HEK293 (cell line): ENCODE results near the gene SLF2.

Experiments used
- CTCF ChIP-seq: fragments of 450-650 bp; formaldehyde crosslinking; IDR thresholded peaks from 2 replicates; pipeline ENCODE4 v1.5.1; 2016; ENCODE audit warnings: missing biosample characterization, missing genetic modification characterization
- KLF1 ChIP-seq: fragments of 450-650 bp; formaldehyde crosslinking; IDR thresholded peaks from 2 replicates; pipeline ENCODE4 v1.5.1; 2016; ENCODE audit warnings: missing biosample characterization, missing genetic modification characterization
- MEIS1 ChIP-seq: sonication (generic); formaldehyde crosslinking; IDR thresholded peaks from 2 replicates; pipeline ENCODE4 v1.8.1; 2022; ENCODE audit warnings: missing genetic modification reagents, mild to moderate bottlenecking, borderline replicate concordance
- MYNN ChIP-seq: fragments of 450-650 bp; formaldehyde crosslinking; IDR thresholded peaks from 2 replicates; pipeline ENCODE4 v1.5.1; 2016; ENCODE audit warnings: missing biosample characterization, missing genetic modification characterization, borderline replicate concordance
- MZF1 ChIP-seq: fragments of 450-650 bp; formaldehyde crosslinking; IDR thresholded peaks from 2 replicates; pipeline ENCODE4 v1.5.1; 2017; ENCODE audit warnings: missing biosample characterization, missing genetic modification characterization, borderline replicate concordance
- ZNF138 ChIP-seq: fragments of 450-650 bp; formaldehyde crosslinking; IDR thresholded peaks from 2 replicates; pipeline ENCODE4 v1.5.1; 2016; ENCODE audit warnings: missing biosample characterization, missing genetic modification characterization, borderline replicate concordance
- ZNF24 ChIP-seq: fragments of 450-650 bp; formaldehyde crosslinking; IDR thresholded peaks from 2 replicates; pipeline ENCODE4 v1.5.1; 2016; ENCODE audit warnings: missing biosample characterization, missing genetic modification characterization
- ZNF423 ChIP-seq: fragments of 450-650 bp; formaldehyde crosslinking; IDR thresholded peaks from 2 replicates; pipeline ENCODE4 v1.5.1; 2016; ENCODE audit warnings: missing biosample characterization, missing genetic modification characterization
- ZNF571 ChIP-seq: fragments of 450-650 bp; formaldehyde crosslinking; IDR thresholded peaks from 2 replicates; pipeline ENCODE4 v1.5.0; 2017; ENCODE audit warnings: missing biosample characterization, missing genetic modification characterization

DNA sequence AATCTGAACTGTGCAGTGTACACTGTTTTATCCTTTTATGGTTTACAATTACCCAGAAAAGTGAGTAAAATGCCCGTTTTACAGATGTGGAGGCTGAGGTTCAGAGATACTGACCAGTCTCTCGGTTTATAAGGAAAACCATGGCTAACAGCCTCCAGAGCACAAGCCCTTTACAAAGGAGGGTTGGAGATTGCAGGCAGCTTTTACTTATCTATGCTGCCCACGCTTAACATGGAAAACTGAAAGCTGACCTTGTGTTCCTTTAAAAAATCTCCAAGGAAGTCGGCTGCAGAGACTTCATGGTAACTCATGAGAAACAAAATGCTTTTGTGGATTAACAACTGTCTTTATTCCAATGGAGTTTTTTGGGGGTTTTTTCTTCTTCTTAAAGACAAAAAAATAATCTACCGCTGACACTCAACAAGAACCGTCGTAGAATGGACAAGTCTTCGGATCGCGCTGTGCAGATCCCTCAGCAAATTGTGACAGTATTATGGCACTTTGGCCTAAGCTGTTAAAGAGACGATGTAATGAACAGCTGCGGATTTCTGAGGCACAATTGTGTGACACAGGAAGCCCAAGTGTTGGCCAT, 654 bp upstream of the SLF2 start:
- no peak for TF ChIP-seq ZNF571
- no peak for TF ChIP-seq MEIS1 (CRISPR knock-in tag)
- no peak for TF ChIP-seq ZNF24
- TF ChIP-seq ZNF138 (tag by site-specific recombination) = no peak
- no peak for TF ChIP-seq CTCF (tag by site-specific recombination)
- no peak for TF ChIP-seq KLF1
- no peak for TF ChIP-seq ZNF423 (tag by site-specific recombination)
- TF ChIP-seq MYNN = no peak
- no peak for TF ChIP-seq MZF1 (tag by site-specific recombination)
